WTC11 (cell line): Measurements from ENCODE around the gene TULP3. TPM values are rescaled to one million over a fixed set of nuclear protein-coding genes. Genes with fewer than 3 reads are reported as not detected.
A peak's percentile ranks its signal among the peaks of the same experiment; 100 is the strongest.

Experiments used
- ATAC-seq: fragments of 200-7000 bp; cut with Tn5 transposase; 2 replicates; pipeline ENCODE4 v1.10.0; 2021; ENCODE audit warnings: mild to moderate bottlenecking, moderate library complexity
- CTCF ChIA-PET: fragments of 300-600 bp; sonication (Branson Sonifier 250); formaldehyde crosslinking; loops from one replicate; lab custom pipeline; 2021; ENCODE audit warnings: antibody characterized with exemption; lab: Charles Lee
- POLR2A ChIA-PET: fragments of 350-600 bp; sonication (Branson Sonifier 250); formaldehyde crosslinking; loops from one replicate; lab custom pipeline; 2021; ENCODE audit warnings: antibody characterized with exemption; lab: Charles Lee
- DNase-seq: peaks from one replicate; pipeline ENCODE4 v3.0.0; 2021; ENCODE audit warnings: low spot score
- H3K27ac Mint-ChIP-seq: 2 replicates; pipeline ENCODE4 v1.8.0; 2021; ENCODE audit warnings: mixed read lengths
- H3K27me3 Mint-ChIP-seq: 2 replicates; pipeline ENCODE4 v1.8.0; 2021; ENCODE audit warnings: low read depth, mild to moderate bottlenecking, moderate library complexity, mixed read lengths
- H3K36me3 Mint-ChIP-seq: 2 replicates; pipeline ENCODE4 v1.8.0; 2021; ENCODE audit warnings: mixed read lengths
- H3K4me1 Mint-ChIP-seq: 2 replicates; pipeline ENCODE4 v1.8.0; 2022; ENCODE audit warnings: mixed read lengths
- H3K4me3 Mint-ChIP-seq: 2 replicates; pipeline ENCODE4 v1.8.0; 2021; ENCODE audit warnings: mild to moderate bottlenecking, moderate library complexity, mixed read lengths
- H3K9me3 Mint-ChIP-seq: 2 replicates; pipeline ENCODE4 v1.8.0; 2021; ENCODE audit warnings: mixed read lengths
- CREM ChIP-seq: sonication (generic); formaldehyde crosslinking; IDR thresholded peaks from 2 replicates; pipeline ENCODE4 v1.8.1; 2022; ENCODE audit warnings: mild to moderate bottlenecking, missing genetic modification reagents, moderate library complexity
- FOXP1 ChIP-seq: sonication (generic); formaldehyde crosslinking; IDR thresholded peaks from 2 replicates; pipeline ENCODE4 v1.8.0; 2022; ENCODE audit warnings: missing genetic modification reagents, mild to moderate bottlenecking, moderate library complexity, borderline replicate concordance
- GRHL2 ChIP-seq: fragments of 250-450 bp; sonication (Bioruptor Pico); IDR thresholded peaks from 2 replicates; pipeline ENCODE4 v1.8.0; 2022; ENCODE audit warnings: mild to moderate bottlenecking, moderate library complexity; ENCODE audit not compliant: insufficient replicate concordance, severe bottlenecking
- KAT7 ChIP-seq: sonication (generic); formaldehyde crosslinking; IDR thresholded peaks from 2 replicates; pipeline ENCODE4 v1.8.1; 2023; ENCODE audit warnings: missing genetic modification reagents, mild to moderate bottlenecking, borderline replicate concordance
- NFATC4 ChIP-seq: fragments of 250-450 bp; sonication (Bioruptor Pico); IDR thresholded peaks from 2 replicates; pipeline ENCODE4 v1.9.0; 2021; ENCODE audit warnings: mild to moderate bottlenecking
- NFE2L1 ChIP-seq: sonication (generic); formaldehyde crosslinking; IDR thresholded peaks from 2 replicates; pipeline ENCODE4 v1.8.1; 2023; ENCODE audit warnings: missing genetic modification reagents
- NFYB ChIP-seq: sonication (generic); formaldehyde crosslinking; conservative IDR thresholded peaks from 2 replicates; pipeline ENCODE4 v1.8.0; 2022; ENCODE audit warnings: low read depth, missing genetic modification reagents
- OVOL2 ChIP-seq: fragments of 250-450 bp; sonication (Bioruptor Pico); IDR thresholded peaks from 2 replicates; pipeline ENCODE4 v1.9.0; 2021; ENCODE audit warnings: mild to moderate bottlenecking, borderline replicate concordance
- SMAD3 ChIP-seq: sonication (generic); formaldehyde crosslinking; IDR thresholded peaks from 2 replicates; pipeline ENCODE4 v1.8.0; 2022; ENCODE audit warnings: missing genetic modification reagents, mild to moderate bottlenecking, borderline replicate concordance
- SMAD4 ChIP-seq: sonication (generic); formaldehyde crosslinking; IDR thresholded peaks from 2 replicates; pipeline ENCODE4 v1.8.0; 2022; ENCODE audit warnings: mild to moderate bottlenecking, missing genetic modification reagents
- TEAD1 ChIP-seq: sonication (generic); formaldehyde crosslinking; IDR thresholded peaks from 2 replicates; pipeline ENCODE4 v1.8.0; 2022; ENCODE audit warnings: mild to moderate bottlenecking, missing genetic modification reagents
- TEAD4 ChIP-seq: sonication (generic); formaldehyde crosslinking; IDR thresholded peaks from 2 replicates; pipeline ENCODE4 v1.8.0; 2022; ENCODE audit warnings: mild to moderate bottlenecking, missing genetic modification reagents
- TP53 ChIP-seq: sonication (generic); formaldehyde crosslinking; IDR thresholded peaks from 2 replicates; pipeline ENCODE4 v1.8.1; 2023; ENCODE audit warnings: mild to moderate bottlenecking, missing genetic modification reagents
- ZBTB21 ChIP-seq: sonication (generic); formaldehyde crosslinking; IDR thresholded peaks from 2 replicates; pipeline ENCODE4 v1.8.1; 2023; ENCODE audit warnings: mild to moderate bottlenecking, missing genetic modification reagents, borderline replicate concordance
- ZNF138 ChIP-seq: sonication (generic); formaldehyde crosslinking; conservative IDR thresholded peaks from 2 replicates; pipeline ENCODE4 v1.8.1; 2022; ENCODE audit warnings: mild to moderate bottlenecking, moderate library complexity, missing genetic modification reagents
- ZNF263 ChIP-seq: sonication (generic); formaldehyde crosslinking; IDR thresholded peaks from 2 replicates; pipeline ENCODE4 v1.8.1; 2022; ENCODE audit warnings: low read depth, mild to moderate bottlenecking, moderate library complexity, missing genetic modification reagents
- total RNA-seq: library from RNA; stranded (reverse); gene quantifications from 3 replicates; pipeline ENCODE4 v1.2.3, GENCODE V29; 2021
- TF ChIP-seq, protein P1 (sequence below): sonication (generic); formaldehyde crosslinking; IDR thresholded peaks from 2 replicates; pipeline ENCODE4 v1.8.1; 2022; ENCODE audit warnings: low read depth, missing genetic modification reagents, borderline replicate concordance
- TF ChIP-seq, protein P2 (sequence below): sonication (generic); formaldehyde crosslinking; IDR thresholded peaks from 2 replicates; pipeline ENCODE4 v1.8.0; 2023; ENCODE audit warnings: missing genetic modification reagents, mild to moderate bottlenecking, borderline replicate concordance
- TF ChIP-seq, protein P3 (sequence below): sonication (generic); formaldehyde crosslinking; IDR thresholded peaks from 2 replicates; pipeline ENCODE4 v1.8.0; 2023; ENCODE audit warnings: mild to moderate bottlenecking, missing genetic modification reagents
- TF ChIP-seq, protein P4 (sequence below): sonication (generic); formaldehyde crosslinking; IDR thresholded peaks from 2 replicates; pipeline ENCODE4 v1.8.1; 2023; ENCODE audit warnings: mild to moderate bottlenecking, missing genetic modification reagents
- TF ChIP-seq, protein P5 (sequence below): sonication (generic); formaldehyde crosslinking; IDR thresholded peaks from 2 replicates; pipeline ENCODE4 v1.8.1; 2023; ENCODE audit warnings: mild to moderate bottlenecking, missing genetic modification reagents, moderate library complexity
- TF ChIP-seq, protein P6 (sequence below): sonication (generic); formaldehyde crosslinking; IDR thresholded peaks from 2 replicates; pipeline ENCODE4 v1.8.0; 2022; ENCODE audit warnings: mild to moderate bottlenecking, missing genetic modification reagents

The TULP3 gene
- total RNA-seq, 1 experiment from 2014 or later: 17.4 TPM

DNA sequence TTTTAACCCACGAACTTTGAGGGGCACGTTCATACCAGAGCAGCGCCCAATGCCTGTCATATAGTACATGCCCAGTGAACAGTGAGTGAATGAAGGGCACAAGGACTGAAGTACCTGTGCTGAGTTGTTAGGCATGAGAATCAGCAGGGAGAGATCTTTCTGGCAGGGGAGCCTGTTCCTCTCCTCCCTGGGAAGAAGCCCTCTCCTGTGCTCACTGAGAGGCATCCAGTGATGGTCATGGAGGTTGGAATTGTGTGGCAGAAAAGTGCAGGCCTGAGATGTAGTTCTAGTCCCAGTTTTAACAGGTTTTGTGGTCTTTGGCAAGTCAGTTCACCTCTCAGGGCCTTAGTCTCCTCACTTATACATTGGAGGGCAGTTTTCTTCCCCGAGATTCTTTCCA lies 89.1 kb downstream of the TULP3 start:
- DNase-seq (no peak), ATAC-seq (no peak)
- POLR2A ChIA-PET: no interaction called here
- Mint-ChIP-seq H3K27ac (peak overlapping the region; percentile 25), H3K4me1 (peaks cover 38% of the 10 kb centered on the region), H3K36me3 (peaks cover 19% of the 10 kb centered on the region), H3K27me3 (no peaks in the 10 kb centered on the region), H3K4me3 (no peak overlapping the region)
- no peak for TF ChIP-seq SMAD4 (CRISPR knock-in tag)
- no peak for TF ChIP-seq ZBTB21 (CRISPR knock-in tag)
- no peak for TF ChIP-seq GRHL2
- no peak for TF ChIP-seq NFYB (CRISPR knock-in tag)
- TF ChIP-seq, protein P1, sequence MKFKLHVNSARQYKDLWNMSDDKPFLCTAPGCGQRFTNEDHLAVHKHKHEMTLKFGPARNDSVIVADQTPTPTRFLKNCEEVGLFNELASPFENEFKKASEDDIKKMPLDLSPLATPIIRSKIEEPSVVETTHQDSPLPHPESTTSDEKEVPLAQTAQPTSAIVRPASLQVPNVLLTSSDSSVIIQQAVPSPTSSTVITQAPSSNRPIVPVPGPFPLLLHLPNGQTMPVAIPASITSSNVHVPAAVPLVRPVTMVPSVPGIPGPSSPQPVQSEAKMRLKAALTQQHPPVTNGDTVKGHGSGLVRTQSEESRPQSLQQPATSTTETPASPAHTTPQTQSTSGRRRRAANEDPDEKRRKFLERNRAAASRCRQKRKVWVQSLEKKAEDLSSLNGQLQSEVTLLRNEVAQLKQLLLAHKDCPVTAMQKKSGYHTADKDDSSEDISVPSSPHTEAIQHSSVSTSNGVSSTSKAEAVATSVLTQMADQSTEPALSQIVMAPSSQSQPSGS (CRISPR knock-in tag): no peak
- TF ChIP-seq, protein P2, sequence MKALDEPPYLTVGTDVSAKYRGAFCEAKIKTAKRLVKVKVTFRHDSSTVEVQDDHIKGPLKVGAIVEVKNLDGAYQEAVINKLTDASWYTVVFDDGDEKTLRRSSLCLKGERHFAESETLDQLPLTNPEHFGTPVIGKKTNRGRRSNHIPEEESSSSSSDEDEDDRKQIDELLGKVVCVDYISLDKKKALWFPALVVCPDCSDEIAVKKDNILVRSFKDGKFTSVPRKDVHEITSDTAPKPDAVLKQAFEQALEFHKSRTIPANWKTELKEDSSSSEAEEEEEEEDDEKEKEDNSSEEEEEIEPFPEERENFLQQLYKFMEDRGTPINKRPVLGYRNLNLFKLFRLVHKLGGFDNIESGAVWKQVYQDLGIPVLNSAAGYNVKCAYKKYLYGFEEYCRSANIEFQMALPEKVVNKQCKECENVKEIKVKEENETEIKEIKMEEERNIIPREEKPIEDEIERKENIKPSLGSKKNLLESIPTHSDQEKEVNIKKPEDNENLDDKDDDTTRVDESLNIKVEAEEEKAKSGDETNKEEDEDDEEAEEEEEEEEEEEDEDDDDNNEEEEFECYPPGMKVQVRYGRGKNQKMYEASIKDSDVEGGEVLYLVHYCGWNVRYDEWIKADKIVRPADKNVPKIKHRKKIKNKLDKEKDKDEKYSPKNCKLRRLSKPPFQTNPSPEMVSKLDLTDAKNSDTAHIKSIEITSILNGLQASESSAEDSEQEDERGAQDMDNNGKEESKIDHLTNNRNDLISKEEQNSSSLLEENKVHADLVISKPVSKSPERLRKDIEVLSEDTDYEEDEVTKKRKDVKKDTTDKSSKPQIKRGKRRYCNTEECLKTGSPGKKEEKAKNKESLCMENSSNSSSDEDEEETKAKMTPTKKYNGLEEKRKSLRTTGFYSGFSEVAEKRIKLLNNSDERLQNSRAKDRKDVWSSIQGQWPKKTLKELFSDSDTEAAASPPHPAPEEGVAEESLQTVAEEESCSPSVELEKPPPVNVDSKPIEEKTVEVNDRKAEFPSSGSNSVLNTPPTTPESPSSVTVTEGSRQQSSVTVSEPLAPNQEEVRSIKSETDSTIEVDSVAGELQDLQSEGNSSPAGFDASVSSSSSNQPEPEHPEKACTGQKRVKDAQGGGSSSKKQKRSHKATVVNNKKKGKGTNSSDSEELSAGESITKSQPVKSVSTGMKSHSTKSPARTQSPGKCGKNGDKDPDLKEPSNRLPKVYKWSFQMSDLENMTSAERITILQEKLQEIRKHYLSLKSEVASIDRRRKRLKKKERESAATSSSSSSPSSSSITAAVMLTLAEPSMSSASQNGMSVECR (CRISPR knock-in tag): no peak
- TF ChIP-seq, all 79 proteins: peak for 0
- CTCF ChIA-PET: no interaction called here
- H3K9me3 Mint-ChIP-seq: no peaks in the 10 kb centered on the region

DNA sequence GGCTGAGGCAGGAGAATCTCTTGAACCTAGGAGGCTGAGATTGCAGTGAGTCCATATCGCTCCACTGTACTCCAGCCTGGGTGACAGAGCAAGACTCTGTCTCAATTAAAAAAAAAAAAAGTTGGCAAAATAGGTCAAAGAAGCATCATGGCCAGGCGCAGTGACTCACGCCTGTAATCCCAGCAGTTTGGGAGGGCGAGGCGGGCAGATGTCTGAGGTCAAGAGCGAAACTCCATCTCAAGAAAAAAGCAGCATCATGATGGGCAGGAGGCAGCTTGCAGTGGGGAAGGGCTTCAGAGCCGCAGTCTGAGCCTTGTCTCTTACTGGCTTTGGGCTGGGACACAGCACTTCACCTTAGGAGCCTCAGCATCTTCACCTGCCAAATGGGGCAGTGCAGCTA lies 89.9 kb downstream of the TULP3 start:
- H3K4me1 Mint-ChIP-seq: peaks cover 35% of the 10 kb centered on the region
- peak overlapping the region; percentile 57; the same call in 1 of the 2 replicates for H3K27ac Mint-ChIP-seq
- DNase-seq (no peak), ATAC-seq (no peak)
- no peaks in the 10 kb centered on the region for H3K27me3 Mint-ChIP-seq
- H3K4me3 Mint-ChIP-seq: no peak overlapping the region
- no peaks in the 10 kb centered on the region for H3K9me3 Mint-ChIP-seq
- ChIA-PET CTCF (interaction anchor here (1.0 kb wide), 1 partner anchor 54 kb away, joined by 7 read pairs; no protein-coding TSS in a partner anchor), POLR2A (no interaction called here)
- H3K36me3 Mint-ChIP-seq: peaks cover 19% of the 10 kb centered on the region
- TF ChIP-seq CREM (no peak), TEAD1 (CRISPR knock-in tag) (no peak), TEAD4 (CRISPR knock-in tag) (no peak), NFE2L1 (CRISPR knock-in tag) (no peak), TP53 (CRISPR knock-in tag) (no peak), ZNF263 (CRISPR knock-in tag) (no peak), ZBTB21 (CRISPR knock-in tag) (no peak), ZNF138 (CRISPR knock-in tag) (no peak), KAT7 (CRISPR knock-in tag) (no peak), NFATC4 (CRISPR knock-in tag) (no peak), OVOL2 (no peak), FOXP1 (CRISPR knock-in tag) (no peak), SMAD3 (CRISPR knock-in tag) (no peak)
- TF ChIP-seq, protein P3, sequence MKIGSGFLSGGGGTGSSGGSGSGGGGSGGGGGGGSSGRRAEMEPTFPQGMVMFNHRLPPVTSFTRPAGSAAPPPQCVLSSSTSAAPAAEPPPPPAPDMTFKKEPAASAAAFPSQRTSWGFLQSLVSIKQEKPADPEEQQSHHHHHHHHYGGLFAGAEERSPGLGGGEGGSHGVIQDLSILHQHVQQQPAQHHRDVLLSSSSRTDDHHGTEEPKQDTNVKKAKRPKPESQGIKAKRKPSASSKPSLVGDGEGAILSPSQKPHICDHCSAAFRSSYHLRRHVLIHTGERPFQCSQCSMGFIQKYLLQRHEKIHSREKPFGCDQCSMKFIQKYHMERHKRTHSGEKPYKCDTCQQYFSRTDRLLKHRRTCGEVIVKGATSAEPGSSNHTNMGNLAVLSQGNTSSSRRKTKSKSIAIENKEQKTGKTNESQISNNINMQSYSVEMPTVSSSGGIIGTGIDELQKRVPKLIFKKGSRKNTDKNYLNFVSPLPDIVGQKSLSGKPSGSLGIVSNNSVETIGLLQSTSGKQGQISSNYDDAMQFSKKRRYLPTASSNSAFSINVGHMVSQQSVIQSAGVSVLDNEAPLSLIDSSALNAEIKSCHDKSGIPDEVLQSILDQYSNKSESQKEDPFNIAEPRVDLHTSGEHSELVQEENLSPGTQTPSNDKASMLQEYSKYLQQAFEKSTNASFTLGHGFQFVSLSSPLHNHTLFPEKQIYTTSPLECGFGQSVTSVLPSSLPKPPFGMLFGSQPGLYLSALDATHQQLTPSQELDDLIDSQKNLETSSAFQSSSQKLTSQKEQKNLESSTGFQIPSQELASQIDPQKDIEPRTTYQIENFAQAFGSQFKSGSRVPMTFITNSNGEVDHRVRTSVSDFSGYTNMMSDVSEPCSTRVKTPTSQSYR (CRISPR knock-in tag): no peak
- TF ChIP-seq, protein P4, sequence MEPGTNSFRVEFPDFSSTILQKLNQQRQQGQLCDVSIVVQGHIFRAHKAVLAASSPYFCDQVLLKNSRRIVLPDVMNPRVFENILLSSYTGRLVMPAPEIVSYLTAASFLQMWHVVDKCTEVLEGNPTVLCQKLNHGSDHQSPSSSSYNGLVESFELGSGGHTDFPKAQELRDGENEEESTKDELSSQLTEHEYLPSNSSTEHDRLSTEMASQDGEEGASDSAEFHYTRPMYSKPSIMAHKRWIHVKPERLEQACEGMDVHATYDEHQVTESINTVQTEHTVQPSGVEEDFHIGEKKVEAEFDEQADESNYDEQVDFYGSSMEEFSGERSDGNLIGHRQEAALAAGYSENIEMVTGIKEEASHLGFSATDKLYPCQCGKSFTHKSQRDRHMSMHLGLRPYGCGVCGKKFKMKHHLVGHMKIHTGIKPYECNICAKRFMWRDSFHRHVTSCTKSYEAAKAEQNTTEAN: no peak
- TF ChIP-seq, protein P5, sequence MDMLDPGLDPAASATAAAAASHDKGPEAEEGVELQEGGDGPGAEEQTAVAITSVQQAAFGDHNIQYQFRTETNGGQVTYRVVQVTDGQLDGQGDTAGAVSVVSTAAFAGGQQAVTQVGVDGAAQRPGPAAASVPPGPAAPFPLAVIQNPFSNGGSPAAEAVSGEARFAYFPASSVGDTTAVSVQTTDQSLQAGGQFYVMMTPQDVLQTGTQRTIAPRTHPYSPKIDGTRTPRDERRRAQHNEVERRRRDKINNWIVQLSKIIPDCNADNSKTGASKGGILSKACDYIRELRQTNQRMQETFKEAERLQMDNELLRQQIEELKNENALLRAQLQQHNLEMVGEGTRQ (CRISPR knock-in tag): no peak
- TF ChIP-seq, protein P6, sequence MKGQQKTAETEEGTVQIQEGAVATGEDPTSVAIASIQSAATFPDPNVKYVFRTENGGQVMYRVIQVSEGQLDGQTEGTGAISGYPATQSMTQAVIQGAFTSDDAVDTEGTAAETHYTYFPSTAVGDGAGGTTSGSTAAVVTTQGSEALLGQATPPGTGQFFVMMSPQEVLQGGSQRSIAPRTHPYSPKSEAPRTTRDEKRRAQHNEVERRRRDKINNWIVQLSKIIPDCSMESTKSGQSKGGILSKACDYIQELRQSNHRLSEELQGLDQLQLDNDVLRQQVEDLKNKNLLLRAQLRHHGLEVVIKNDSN (CRISPR knock-in tag): no peak
